ENCODE results near the gene PRSS50. TPM values are rescaled to one million over a fixed set of nuclear protein-coding genes. Genes with fewer than 3 reads are reported as not detected.

Gene PRSS50
- total and polyA plus RNA-seq, 2 donors (not counting 3 experiments of a cell fraction or from before 2014, with no cell fraction given) = not detected

- DNase-seq (ENCODE audit: low read depth, low spot score) = peak; percentile 51
- Histone ChIP-seq H3K27ac (ENCODE audit: insufficient read depth, low read depth, low read length) (peak within 1 kb of the TSS; percentile 49), H3K9me1 (replicated peaks; ENCODE audit: control insufficient read depth, extremely low read depth, insufficient read depth, low read length) (no peaks in the 10 kb centered on the region), H3K79me2 (ENCODE audit: control insufficient read depth, insufficient read depth, low read length) (no peaks in the 10 kb centered on the region), H3K4me2 (ENCODE audit: insufficient read depth, low read length) (peak within 1 kb of the TSS; percentile 84), H2AFZ (ENCODE audit: low read depth, low read length) (peak within 1 kb of the TSS; percentile 95), H3K27me3 (ENCODE audit: control insufficient read depth in 2 of 2, insufficient read depth in 2 of 2, low read length in 2 of 2) (no peaks in the 10 kb centered on the region), H3K4me3 (replicated peaks in 1 of 3; ENCODE audit: insufficient read depth in 1 of 3, low read depth in 1 of 3, low read length in 3 of 3) (peak within 1 kb of the TSS; percentile 43 to 48 (median 46)), H3K9me3 (replicated peaks; ENCODE audit: control insufficient read depth, insufficient read depth, low read length) (no peaks in the 10 kb centered on the region), H4K20me1 (replicated peaks; ENCODE audit: control insufficient read depth, extremely low read depth, insufficient read depth, low read length) (no peaks in the 10 kb centered on the region), H3K4me1 (ENCODE audit: control insufficient read depth, extremely low read depth, insufficient read depth, low read length) (peaks cover 22% of the 10 kb centered on the region), H3K9ac (replicated peaks; ENCODE audit: extremely low read depth, insufficient read depth, low read length) (peak within 1 kb of the TSS; percentile 28), H3K36me3 (ENCODE audit: control insufficient read depth in 2 of 2, extremely low read depth in 1 of 2, insufficient read depth in 2 of 2, low read length in 2 of 2) (no peaks in the 10 kb centered on the region)
- intact Hi-C loops (cut with micrococcal nuclease) (no loop called here), dilution Hi-C loops (cut with MboI; ENCODE audit: extremely low pct_ligation_motif_present, low sequenced_read_pairs) (no loop called here)
- TF ChIP-seq EZH2 (IDR thresholded peaks at IDR 0.05; ENCODE audit: borderline replicate concordance, low read depth, low read length, severe bottlenecking) = peak; percentile 35
- TF ChIP-seq POLR2A (IDR thresholded peaks at IDR 0.05; ENCODE audit: low read depth, low read length) = no peak
- ChIA-PET CTCF (interaction anchor here (1.3 to 2.0 kb wide), 4 partner anchors 14 to 216 kb away, joined by 4 to 22 read pairs (median 8); no protein-coding TSS in a partner anchor), POLR2A (no interaction called here)
- BruUV-seq (replicated peaks) = no TSS peak
- FAIRE-seq = peak; percentile 12
These were observed 24.4 kb downstream of the PRSS50 start, which contains the start of gene ALS2CL for GRCh38 chr3:46693038-46693891. Gene ALS2CL, minus strand, starts transcription at chr3:46693679. Its CDS starts 4,239 bp downstream, at chr3:46689440.

DNA sequence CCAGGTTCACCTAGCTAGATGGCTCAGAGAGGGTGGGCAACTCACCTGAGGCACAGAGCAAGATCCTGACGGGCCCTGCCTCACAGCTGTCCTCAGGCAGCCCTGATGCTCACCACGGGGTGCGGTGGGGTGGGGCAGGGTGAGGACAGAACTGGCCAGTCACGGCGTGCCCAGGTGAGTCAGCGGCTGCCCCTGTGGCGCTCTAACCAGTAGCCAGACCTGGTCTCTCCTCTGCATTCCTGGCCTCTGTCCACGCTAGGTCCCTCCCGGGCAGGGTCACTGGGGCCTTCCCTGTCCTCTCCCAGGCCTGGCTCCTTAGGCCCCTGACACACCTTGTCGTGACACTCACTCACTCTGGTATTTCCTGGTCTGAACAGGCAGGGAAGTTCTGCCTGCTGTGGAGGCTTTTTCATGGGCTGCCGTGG, 25.1 kb downstream of the PRSS50 start:
- peak; percentile 55 for FAIRE-seq
- TF ChIP-seq CTCF (IDR thresholded peaks at IDR 0.05; ENCODE audit: extremely low read depth in 1 of 2, insufficient read depth in 1 of 2, low read depth in 1 of 2, low read length in 2 of 2) (no peak), GATA2 (IDR thresholded peaks at IDR 0.05; ENCODE audit: insufficient read depth, insufficient read length, low read depth, low read length) (no peak), MYC (IDR thresholded peaks at IDR 0.05; ENCODE audit: low read depth, low read length) (no peak), JUN (IDR thresholded peaks at IDR 0.05; ENCODE audit: borderline replicate concordance, insufficient read depth, insufficient read length, low read depth) (no peak), POLR2AphosphoS5 (IDR thresholded peaks at IDR 0.05; ENCODE audit: insufficient read depth, low read depth, low read length) (no peak), POLR2A (IDR thresholded peaks at IDR 0.05; ENCODE audit: low read depth, low read length) (no peak), FOS (IDR thresholded peaks at IDR 0.05; ENCODE audit: borderline replicate concordance, insufficient read depth, low read length) (no peak), EZH2 (IDR thresholded peaks at IDR 0.05; ENCODE audit: borderline replicate concordance, low read depth, low read length, severe bottlenecking) (no peak)
- TF ChIP-seq, protein P1, sequence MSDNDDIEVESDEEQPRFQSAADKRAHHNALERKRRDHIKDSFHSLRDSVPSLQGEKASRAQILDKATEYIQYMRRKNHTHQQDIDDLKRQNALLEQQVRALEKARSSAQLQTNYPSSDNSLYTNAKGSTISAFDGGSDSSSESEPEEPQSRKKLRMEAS (IDR thresholded peaks at IDR 0.05; ENCODE audit: insufficient read depth, insufficient read length) = no peak
- dilution Hi-C loops (cut with MboI; ENCODE audit: extremely low pct_ligation_motif_present, low sequenced_read_pairs) (no loop called here), intact Hi-C loops (cut with micrococcal nuclease) (no loop called here)
- H3K9ac ChIP-seq (replicated peaks; ENCODE audit: extremely low read depth, insufficient read depth, low read length) = peak overlapping the region; percentile 18
- H2AFZ ChIP-seq (ENCODE audit: low read depth, low read length) = peak overlapping the region; percentile 95
- H3K27me3 ChIP-seq (ENCODE audit: control insufficient read depth in 2 of 2, insufficient read depth in 2 of 2, low read length in 2 of 2) = no peaks in the 10 kb centered on the region
- BruUV-seq (replicated peaks) = no TSS peak
- H4K20me1 ChIP-seq (replicated peaks; ENCODE audit: control insufficient read depth, extremely low read depth, insufficient read depth, low read length) = no peaks in the 10 kb centered on the region
- no peaks in the 10 kb centered on the region for H3K79me2 ChIP-seq (ENCODE audit: control insufficient read depth, insufficient read depth, low read length)
- POLR2A ChIA-PET = no interaction called here
- H3K9me1 ChIP-seq (replicated peaks; ENCODE audit: control insufficient read depth, extremely low read depth, insufficient read depth, low read length) = no peaks in the 10 kb centered on the region
- peaks cover 22% of the 10 kb centered on the region for H3K4me1 ChIP-seq (ENCODE audit: control insufficient read depth, extremely low read depth, insufficient read depth, low read length)
- H3K9me3 ChIP-seq (replicated peaks; ENCODE audit: control insufficient read depth, insufficient read depth, low read length) = no peaks in the 10 kb centered on the region
- peak overlapping the region; percentile 84 for H3K4me2 ChIP-seq (ENCODE audit: insufficient read depth, low read length)
- H3K36me3 ChIP-seq (ENCODE audit: control insufficient read depth in 2 of 2, extremely low read depth in 1 of 2, insufficient read depth in 2 of 2, low read length in 2 of 2) = no peaks in the 10 kb centered on the region
- H3K27ac ChIP-seq (ENCODE audit: insufficient read depth, low read depth, low read length) = no peak overlapping the region
- peak overlapping the region in 2 of 3 experiments; percentile 46 to 48 for H3K4me3 ChIP-seq (replicated peaks in 1 of 3; ENCODE audit: insufficient read depth in 1 of 3, low read depth in 1 of 3, low read length in 3 of 3)
- peak; percentile 13 for DNase-seq (ENCODE audit: low read depth, low spot score)
- CTCF ChIA-PET = interaction anchor here (1.3 to 2.0 kb wide), 4 partner anchors 13 to 217 kb away, joined by 4 to 22 read pairs (median 8); no protein-coding TSS in a partner anchor

Measured in endothelial cell of umbilical vein (primary cell).